LNCAP (cell line): ENCODE results near the gene TIMM13.

Experiments
- TF ChIP-seq, protein P1 (sequence below): fragments of 450-650 bp; IDR thresholded peaks from 2 replicates; pipeline ENCODE4 v1.5.1; 2017; ENCODE audit warnings: mild to moderate bottlenecking

TIMM13 gene

DNA sequence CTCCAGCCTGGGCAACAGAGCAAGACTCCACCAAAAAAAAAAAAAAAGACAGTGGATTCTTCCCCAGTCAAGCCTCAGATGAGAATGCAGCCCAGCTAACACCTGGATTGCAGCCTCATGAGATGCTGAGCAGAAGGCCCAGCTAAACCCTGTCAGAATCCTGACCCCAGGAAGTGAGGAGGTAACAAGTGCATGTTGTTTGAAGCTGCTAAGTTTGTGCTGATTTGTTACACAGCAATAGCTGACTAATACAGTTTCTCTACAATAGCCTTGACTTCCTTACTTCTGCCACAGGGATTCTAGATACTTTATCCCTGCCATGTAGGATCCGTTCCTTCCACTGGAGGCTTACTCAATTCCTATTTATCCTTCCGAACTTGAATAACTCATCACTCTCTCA is 46.8 kb downstream of the TIMM13 start:
- TF ChIP-seq, protein P1, sequence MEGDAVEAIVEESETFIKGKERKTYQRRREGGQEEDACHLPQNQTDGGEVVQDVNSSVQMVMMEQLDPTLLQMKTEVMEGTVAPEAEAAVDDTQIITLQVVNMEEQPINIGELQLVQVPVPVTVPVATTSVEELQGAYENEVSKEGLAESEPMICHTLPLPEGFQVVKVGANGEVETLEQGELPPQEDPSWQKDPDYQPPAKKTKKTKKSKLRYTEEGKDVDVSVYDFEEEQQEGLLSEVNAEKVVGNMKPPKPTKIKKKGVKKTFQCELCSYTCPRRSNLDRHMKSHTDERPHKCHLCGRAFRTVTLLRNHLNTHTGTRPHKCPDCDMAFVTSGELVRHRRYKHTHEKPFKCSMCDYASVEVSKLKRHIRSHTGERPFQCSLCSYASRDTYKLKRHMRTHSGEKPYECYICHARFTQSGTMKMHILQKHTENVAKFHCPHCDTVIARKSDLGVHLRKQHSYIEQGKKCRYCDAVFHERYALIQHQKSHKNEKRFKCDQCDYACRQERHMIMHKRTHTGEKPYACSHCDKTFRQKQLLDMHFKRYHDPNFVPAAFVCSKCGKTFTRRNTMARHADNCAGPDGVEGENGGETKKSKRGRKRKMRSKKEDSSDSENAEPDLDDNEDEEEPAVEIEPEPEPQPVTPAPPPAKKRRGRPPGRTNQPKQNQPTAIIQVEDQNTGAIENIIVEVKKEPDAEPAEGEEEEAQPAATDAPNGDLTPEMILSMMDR, result no peak

DNA sequence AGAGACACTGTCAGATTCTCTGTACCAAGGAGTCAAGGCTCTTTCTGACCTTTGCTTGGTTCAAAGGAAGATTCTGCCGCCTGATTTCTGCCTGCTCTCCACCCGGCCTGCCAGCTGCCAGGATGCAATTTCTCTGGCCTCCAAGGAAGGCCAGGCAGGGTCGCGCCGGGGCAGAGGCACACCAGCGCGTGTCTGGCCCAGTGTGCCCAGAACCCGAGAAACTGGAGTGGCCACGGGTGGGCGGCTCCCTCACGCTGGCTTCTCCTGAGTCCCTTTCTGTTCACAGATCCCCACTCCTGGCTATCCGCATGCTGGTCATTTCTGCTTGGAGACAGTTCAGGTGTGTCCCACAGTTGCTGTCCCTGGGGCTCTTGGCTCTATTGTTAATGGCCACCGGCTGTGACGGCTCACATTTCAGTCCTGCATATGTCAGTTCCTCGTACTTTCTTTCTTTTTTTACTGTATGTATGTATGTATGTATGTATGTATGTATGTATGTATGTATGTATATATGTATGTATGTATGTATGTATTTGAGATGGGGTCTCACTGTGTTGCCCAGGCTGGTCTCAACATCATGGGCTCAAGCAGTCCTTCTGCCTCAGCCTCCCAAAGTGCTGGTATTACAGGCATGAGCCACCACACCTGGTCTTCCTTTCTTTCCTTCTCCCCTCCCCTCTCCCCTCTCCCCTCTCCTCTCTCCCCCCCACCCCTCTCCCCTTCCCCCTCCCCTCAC is 50.4 kb downstream of the TIMM13 start:
- TF ChIP-seq, protein P1, result no peak
